ENCODE data around the gene FARS2.
"Not testable (repeated sequence)": the region's sequence is repeated elsewhere in the genome, so short reads cannot be mapped to it uniquely, and the experiment has no call there.

GRCh38 chr6:5683747-5684146 is 422.4 kb downstream of the FARS2 start:
- TF ChIP-seq POLR2AphosphoS5, POLR2A (IDR thresholded peaks at IDR 0.05; ENCODE audit: low read depth, low read length): not testable (repeated sequence)
